Cardiac fibroblast (primary cell): ENCODE measurements around the gene LYZL2.

ENCODE experiments used
- DNase-seq, 2 donors: peaks; one replicate each; pipeline versions ENCODE4 v3.0.0 to v3.0.0-alpha.2; 2010; ENCODE audit warnings: low read depth in 2 of 2
- H3K4me3 ChIP-seq, 2 donors: replicated peaks in 1 of 2; 1 replicate in 1 of 2; 2 replicates in 1 of 2; pipeline ENCODE4 v1.5.1; 2011; ENCODE audit warnings: low read depth in 2 of 2, low read length in 2 of 2, mild to moderate bottlenecking in 2 of 2, moderate library complexity in 1 of 2
- CTCF ChIP-seq: IDR thresholded peaks from one replicate; pipeline ENCODE4 v1.5.1; 2011; ENCODE audit warnings: low read depth, mild to moderate bottlenecking, low read length, inconsistent platforms

Gene LYZL2

GRCh38 chr10:30580241-30580640 lies 49.3 kb downstream of the LYZL2 start:
- no peak for TF ChIP-seq CTCF
- no peak overlapping the region for H3K4me3 ChIP-seq
- no peak for DNase-seq

GRCh38 chr10:30579574-30579973 lies 50.0 kb downstream of the LYZL2 start:
- no peak overlapping the region for H3K4me3 ChIP-seq
- TF ChIP-seq CTCF, result no peak
- no peak for DNase-seq

DNA sequence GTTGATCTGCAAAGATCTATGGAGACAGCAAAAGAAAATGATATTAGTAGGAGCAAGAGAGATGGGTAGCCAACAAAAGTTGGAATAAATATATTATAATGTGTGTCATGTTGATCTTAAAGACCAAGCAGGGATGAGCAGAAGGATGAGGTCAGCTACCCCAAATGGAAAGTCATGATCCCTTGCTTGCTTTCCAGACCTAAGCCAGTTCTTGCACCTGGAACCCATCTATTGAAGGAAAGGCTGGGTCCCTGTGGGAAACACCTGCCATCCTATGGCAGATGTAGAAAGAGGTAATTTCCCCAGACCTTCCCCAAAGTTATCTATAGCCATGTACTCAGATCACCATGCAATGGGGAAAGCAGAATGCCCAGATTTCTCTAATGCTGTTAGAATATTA lies 52.5 kb downstream of the LYZL2 start:
- no peak overlapping the region for H3K4me3 ChIP-seq
- no peak for TF ChIP-seq CTCF
- DNase-seq, result no peak

GRCh38 chr10:30576641-30577040 lies 52.9 kb downstream of the LYZL2 start:
- no peak overlapping the region for H3K4me3 ChIP-seq
- DNase-seq, result no peak
- TF ChIP-seq CTCF, result no peak

- H3K4me3 ChIP-seq, result no peak overlapping the region
- TF ChIP-seq CTCF, result no peak
These were observed 55.1 kb downstream of the LYZL2 start for GRCh38 chr10:30574432-30574796.

GRCh38 chr10:30573721-30574431 lies 55.7 kb downstream of the LYZL2 start:
- H3K4me3 ChIP-seq, result no peak overlapping the region
- no peak for TF ChIP-seq CTCF
- DNase-seq, result no peak

More at GRCh38 chr10:30574432-30574796, 55.1 kb downstream of the LYZL2 start:
- DNase-seq, result no peak

GRCh38 chr10:30565449-30565848 lies 64.1 kb downstream of the LYZL2 start:
- no peak for TF ChIP-seq CTCF
- no peak for DNase-seq
- H3K4me3 ChIP-seq, result no peak overlapping the region
